AG08395 (cell line): ENCODE measurements around the gene RPTOR.

Source experiments
- DNase-seq: peaks from one replicate; pipeline ENCODE4 v3.0.0; 2012; ENCODE audit warnings: mixed read lengths, low spot score

The RPTOR gene

GRCh38 chr17:80998748-80999535 lies 454.3 kb downstream of the RPTOR start:
- no peak for DNase-seq

- no peak for DNase-seq
Observed at GRCh38 chr17:80999536-81000333, 455.1 kb downstream of the RPTOR start.

GRCh38 chr17:81000334-81000630 lies 455.6 kb downstream of the RPTOR start:
- no peak for DNase-seq

GRCh38 chr17:81000631-81001357 lies 456.2 kb downstream of the RPTOR start:
- DNase-seq: no peak

GRCh38 chr17:81002013-81002384 lies 457.4 kb downstream of the RPTOR start:
- DNase-seq: no peak

GRCh38 chr17:81002409-81003361 lies 458.0 kb downstream of the RPTOR start:
- DNase-seq: peak; percentile 75

GRCh38 chr17:81003711-81004475 lies 459.3 kb downstream of the RPTOR start:
- peak; percentile 52 for DNase-seq

- no peak for DNase-seq
Observed at GRCh38 chr17:81006891-81007290, 462.3 kb downstream of the RPTOR start.

GRCh38 chr17:81008140-81008539 lies 463.5 kb downstream of the RPTOR start:
- no peak for DNase-seq

- DNase-seq: no peak
Observed at GRCh38 chr17:81009136-81009535, 464.5 kb downstream of the RPTOR start.

GRCh38 chr17:81010935-81011334 lies 466.3 kb downstream of the RPTOR start:
- DNase-seq: no peak

- DNase-seq: no peak
Observed at GRCh38 chr17:81011951-81012350, 467.3 kb downstream of the RPTOR start.

GRCh38 chr17:81012574-81013447 lies 468.2 kb downstream of the RPTOR start:
- no peak for DNase-seq

- no peak for DNase-seq
Observed at GRCh38 chr17:81013642-81014041, 469.0 kb downstream of the RPTOR start.

GRCh38 chr17:81015136-81015535 lies 470.5 kb downstream of the RPTOR start:
- no peak for DNase-seq
